ENCODE data around the gene HBP1.

DNA sequence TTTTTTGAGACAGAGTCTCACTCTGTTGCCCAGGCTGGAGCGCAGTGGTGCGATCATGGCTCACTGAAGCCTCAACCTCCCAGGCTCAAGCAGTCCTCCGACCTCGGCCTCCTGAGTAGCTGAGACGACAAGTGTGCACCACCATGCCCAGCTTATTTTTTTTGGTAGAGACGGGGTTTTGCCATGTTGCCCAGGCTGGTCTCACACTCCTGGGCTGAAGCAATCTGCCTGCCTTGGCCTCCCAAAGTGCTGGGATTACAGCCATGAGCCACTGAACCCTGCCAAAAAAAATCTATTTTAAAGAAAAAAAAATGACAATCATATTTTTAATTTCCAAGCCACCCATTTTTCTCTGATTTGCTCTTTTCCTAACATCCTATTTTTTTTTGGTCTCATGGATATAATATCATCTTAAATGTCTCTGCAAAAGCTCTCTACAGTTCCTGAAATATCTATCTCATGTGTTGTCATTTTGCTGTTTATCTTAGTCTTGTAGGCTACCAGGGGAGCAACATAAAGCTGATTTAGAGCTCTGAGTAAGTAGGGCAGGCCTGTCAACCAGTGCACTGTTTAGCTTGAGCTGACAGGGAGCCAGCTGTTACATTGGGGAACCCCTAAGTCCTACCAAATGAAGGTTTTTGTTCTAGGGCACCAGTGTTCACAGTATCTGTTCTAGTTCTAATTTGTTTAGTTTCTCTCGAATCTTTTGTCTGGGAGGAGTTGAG is 29.9 kb upstream of the HBP1 start:
- TF ChIP-seq, protein P1, sequence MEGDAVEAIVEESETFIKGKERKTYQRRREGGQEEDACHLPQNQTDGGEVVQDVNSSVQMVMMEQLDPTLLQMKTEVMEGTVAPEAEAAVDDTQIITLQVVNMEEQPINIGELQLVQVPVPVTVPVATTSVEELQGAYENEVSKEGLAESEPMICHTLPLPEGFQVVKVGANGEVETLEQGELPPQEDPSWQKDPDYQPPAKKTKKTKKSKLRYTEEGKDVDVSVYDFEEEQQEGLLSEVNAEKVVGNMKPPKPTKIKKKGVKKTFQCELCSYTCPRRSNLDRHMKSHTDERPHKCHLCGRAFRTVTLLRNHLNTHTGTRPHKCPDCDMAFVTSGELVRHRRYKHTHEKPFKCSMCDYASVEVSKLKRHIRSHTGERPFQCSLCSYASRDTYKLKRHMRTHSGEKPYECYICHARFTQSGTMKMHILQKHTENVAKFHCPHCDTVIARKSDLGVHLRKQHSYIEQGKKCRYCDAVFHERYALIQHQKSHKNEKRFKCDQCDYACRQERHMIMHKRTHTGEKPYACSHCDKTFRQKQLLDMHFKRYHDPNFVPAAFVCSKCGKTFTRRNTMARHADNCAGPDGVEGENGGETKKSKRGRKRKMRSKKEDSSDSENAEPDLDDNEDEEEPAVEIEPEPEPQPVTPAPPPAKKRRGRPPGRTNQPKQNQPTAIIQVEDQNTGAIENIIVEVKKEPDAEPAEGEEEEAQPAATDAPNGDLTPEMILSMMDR (conservative IDR thresholded peaks at IDR 0.05 in 1 of 2, IDR thresholded peaks at IDR 0.05 in 1 of 2; ENCODE audit: extremely low read depth in 1 of 2, insufficient read depth in 1 of 2, low read depth in 1 of 2, low read length in 2 of 2): no peak
- TF ChIP-seq EZH2 (IDR thresholded peaks at IDR 0.05; ENCODE audit: borderline replicate concordance, low read length): no peak
